ENCODE results near the gene B9D1. TPM values are rescaled to one million over a fixed set of nuclear protein-coding genes. Genes with fewer than 3 reads are reported as not detected.
A peak's percentile ranks its signal among the peaks of the same experiment; 100 is the strongest.

B9D1 gene
- total RNA-seq, 1 donor from 2014 or later, result 12.7 TPM

GRCh38 chr17:19336938-19337711, 25.4 kb downstream of the B9D1 start:
- ATAC-seq, result no peak

GRCh38 chr17:19335951-19336631, 26.4 kb downstream of the B9D1 start:
- no peak for ATAC-seq

- no peak for ATAC-seq
These were observed 28.2 kb downstream of the B9D1 start for GRCh38 chr17:19334331-19334730.

- ATAC-seq, result no peak
These were observed 28.7 kb downstream of the B9D1 start for GRCh38 chr17:19333736-19334290.

- no peak for ATAC-seq
These were observed 29.4 kb downstream of the B9D1 start for GRCh38 chr17:19333132-19333440.

GRCh38 chr17:19332371-19333131, 30.0 kb downstream of the B9D1 start:
- no peak for ATAC-seq

- ATAC-seq, result no peak
These were observed 30.8 kb downstream of the B9D1 start for GRCh38 chr17:19331543-19332245.

GRCh38 chr17:19331134-19331533, 31.4 kb downstream of the B9D1 start:
- no peak for ATAC-seq

GRCh38 chr17:19330271-19330670, 32.3 kb downstream of the B9D1 start:
- no peak for ATAC-seq

GRCh38 chr17:19329839-19330238, 32.7 kb downstream of the B9D1 start:
- no peak for ATAC-seq

- no peak for ATAC-seq
These were observed 33.4 kb downstream of the B9D1 start for GRCh38 chr17:19329136-19329535.

GRCh38 chr17:19328441-19329061, 34.0 kb downstream of the B9D1 start:
- no peak for ATAC-seq

- peak; percentile 24 for ATAC-seq
These were observed 35.3 kb downstream of the B9D1 start for GRCh38 chr17:19327031-19327783.

GRCh38 chr17:19325542-19325941, 37.0 kb downstream of the B9D1 start:
- no peak for ATAC-seq

- no peak for ATAC-seq
These were observed 39.7 kb downstream of the B9D1 start for GRCh38 chr17:19322861-19323260.

- no peak for ATAC-seq
These were observed 40.4 kb downstream of the B9D1 start for GRCh38 chr17:19322129-19322505.

- ATAC-seq, result no peak
These were observed 40.9 kb downstream of the B9D1 start for GRCh38 chr17:19321481-19322128.

GRCh38 chr17:19320876-19321275, 41.6 kb downstream of the B9D1 start:
- ATAC-seq, result peak; percentile 6

GRCh38 chr17:19319771-19320505, 42.6 kb downstream of the B9D1 start:
- no peak for ATAC-seq

- no peak for ATAC-seq
These were observed 43.9 kb downstream of the B9D1 start for GRCh38 chr17:19318611-19319010.

All from esophagus mucosa (tissue), 1 donor.